RWPE1 (cell line): ENCODE measurements around the gene HOXC9.

Experiments
- CTCF ChIA-PET: fragments of 350-600 bp; sonication (Branson Sonifier 250); formaldehyde crosslinking; extraction: SDS; loops from one replicate; lab custom pipeline; 2021; lab: Yijun Ruan, JAX
- POLR2A ChIA-PET: fragments of 400-600 bp; formaldehyde crosslinking; extraction: SDS; loops from one replicate; lab custom pipeline; 2020; ENCODE audit warnings: antibody characterized with exemption; ENCODE audit not compliant: low non-redundant PET; lab: Yijun Ruan, JAX
- DNase-seq: peaks from one replicate; pipeline ENCODE4 v3.0.0; 2012; ENCODE audit warnings: low spot score
- H3K27ac ChIP-seq: fragments of 450-650 bp; 2 replicates; pipeline ENCODE4 v1.5.1; 2017
- TF ChIP-seq, protein P1 (sequence below): fragments of 450-650 bp; conservative IDR thresholded peaks from 2 replicates; pipeline ENCODE4 v1.5.1; 2017; ENCODE audit warnings: low read depth, mild to moderate bottlenecking

HOXC9 gene

DNA sequence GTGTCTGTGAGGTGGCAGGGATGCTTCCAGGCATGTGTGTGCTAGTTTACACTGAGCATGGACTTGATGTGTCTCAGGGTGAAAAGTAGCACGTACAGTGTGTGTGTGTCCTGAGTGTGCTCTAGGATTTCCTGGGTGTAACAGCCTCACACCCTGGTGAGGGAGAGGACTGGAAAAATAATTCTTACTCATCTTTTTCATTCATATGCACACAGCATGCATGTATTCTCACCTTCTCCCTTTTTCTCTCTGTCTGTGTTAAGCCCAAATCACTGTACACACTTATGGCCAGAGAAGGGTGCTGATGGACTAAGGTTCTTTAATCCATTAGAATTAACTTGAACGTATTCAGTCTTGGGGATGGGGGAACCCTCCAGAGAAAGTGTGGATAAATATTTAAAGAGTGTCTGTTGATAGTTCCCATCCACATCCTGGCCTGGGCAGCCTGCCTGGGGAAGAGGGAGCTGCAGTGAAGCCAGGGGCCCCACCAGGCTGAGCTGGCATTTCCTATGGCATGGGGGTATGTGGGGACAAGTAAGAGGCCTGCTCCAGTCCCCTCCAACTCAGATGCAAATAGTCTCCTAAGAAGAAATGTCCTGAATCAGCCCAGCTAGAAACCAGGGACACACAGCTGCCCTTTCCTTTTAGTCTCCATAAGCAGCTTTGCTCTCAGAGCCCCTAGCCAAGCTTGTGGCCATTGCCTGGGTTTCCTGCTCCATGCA lies 7.7 kb downstream of the HOXC9 start:
- H3K27ac ChIP-seq, result no peak overlapping the region
- TF ChIP-seq, protein P1, sequence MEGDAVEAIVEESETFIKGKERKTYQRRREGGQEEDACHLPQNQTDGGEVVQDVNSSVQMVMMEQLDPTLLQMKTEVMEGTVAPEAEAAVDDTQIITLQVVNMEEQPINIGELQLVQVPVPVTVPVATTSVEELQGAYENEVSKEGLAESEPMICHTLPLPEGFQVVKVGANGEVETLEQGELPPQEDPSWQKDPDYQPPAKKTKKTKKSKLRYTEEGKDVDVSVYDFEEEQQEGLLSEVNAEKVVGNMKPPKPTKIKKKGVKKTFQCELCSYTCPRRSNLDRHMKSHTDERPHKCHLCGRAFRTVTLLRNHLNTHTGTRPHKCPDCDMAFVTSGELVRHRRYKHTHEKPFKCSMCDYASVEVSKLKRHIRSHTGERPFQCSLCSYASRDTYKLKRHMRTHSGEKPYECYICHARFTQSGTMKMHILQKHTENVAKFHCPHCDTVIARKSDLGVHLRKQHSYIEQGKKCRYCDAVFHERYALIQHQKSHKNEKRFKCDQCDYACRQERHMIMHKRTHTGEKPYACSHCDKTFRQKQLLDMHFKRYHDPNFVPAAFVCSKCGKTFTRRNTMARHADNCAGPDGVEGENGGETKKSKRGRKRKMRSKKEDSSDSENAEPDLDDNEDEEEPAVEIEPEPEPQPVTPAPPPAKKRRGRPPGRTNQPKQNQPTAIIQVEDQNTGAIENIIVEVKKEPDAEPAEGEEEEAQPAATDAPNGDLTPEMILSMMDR, result no peak
- ChIA-PET POLR2A (no interaction called here), CTCF (interaction anchor here (0.5 to 4.4 kb wide), 7 partner anchors 25 to 330 kb away, joined by 3 to 47 read pairs (median 6); partner anchors contain the start of gene HOXC5)
- DNase-seq, result no peak

GRCh38 chr12:54008260-54008552 lies 8.2 kb downstream of the HOXC9 start:
- TF ChIP-seq, protein P1, result no peak
- ChIA-PET POLR2A (no interaction called here), CTCF (interaction anchor here (0.5 to 4.4 kb wide), 6 partner anchors 8 to 194 kb away, joined by 3 to 47 read pairs (median 4); partner anchors contain the start of gene HOXC5)
- H3K27ac ChIP-seq, result no peak overlapping the region
- no peak for DNase-seq

DNA sequence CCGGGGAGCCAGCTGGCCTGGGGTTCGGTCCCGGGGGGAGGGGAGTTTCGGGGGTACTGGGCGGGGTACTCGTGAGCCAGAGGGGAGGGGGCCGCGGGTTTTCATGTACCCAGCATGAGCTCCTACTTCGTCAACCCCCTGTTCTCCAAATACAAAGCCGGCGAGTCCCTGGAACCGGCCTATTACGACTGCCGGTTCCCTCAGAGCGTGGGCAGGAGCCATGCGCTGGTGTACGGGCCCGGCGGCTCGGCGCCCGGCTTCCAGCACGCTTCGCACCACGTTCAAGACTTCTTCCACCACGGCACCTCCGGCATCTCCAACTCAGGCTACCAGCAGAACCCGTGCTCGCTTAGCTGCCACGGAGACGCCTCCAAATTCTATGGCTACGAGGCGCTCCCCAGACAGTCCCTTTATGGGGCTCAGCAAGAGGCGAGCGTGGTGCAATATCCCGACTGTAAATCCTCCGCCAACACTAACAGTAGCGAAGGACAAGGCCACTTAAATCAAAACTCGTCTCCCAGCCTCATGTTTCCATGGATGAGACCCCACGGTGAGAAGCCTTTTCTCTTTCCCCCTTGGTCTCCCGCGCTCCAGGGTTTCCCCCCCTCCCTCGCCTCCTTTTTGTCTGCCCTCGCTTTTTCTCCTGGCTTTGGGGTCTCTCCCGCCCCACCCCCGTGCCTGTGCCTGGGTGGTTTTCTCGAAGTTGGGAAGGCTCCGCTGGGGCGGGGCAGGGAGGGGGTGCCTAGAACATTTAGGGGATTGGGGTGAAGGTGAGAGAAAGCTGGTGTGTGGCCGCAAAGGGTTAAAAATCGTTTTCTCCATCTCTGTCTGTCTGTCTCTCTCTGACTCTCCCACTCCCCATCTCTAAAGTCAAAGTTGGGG lies 9.5 kb downstream of the HOXC9 start:
- H3K27ac ChIP-seq, result no peak overlapping the region
- CTCF ChIA-PET, result interaction anchor here (0.5 to 4.4 kb wide), 9 partner anchors 8 to 354 kb away, joined by 3 to 47 read pairs (median 5); no protein-coding TSS in a partner anchor
- DNase-seq, result peak; percentile 32
- TF ChIP-seq, protein P1, result no peak
- POLR2A ChIA-PET, result interaction anchor here (0.5 to 0.7 kb wide), 4 partner anchors 66 to 327 kb away, joined by 3 to 5 read pairs (median 4); no protein-coding TSS in a partner anchor

DNA sequence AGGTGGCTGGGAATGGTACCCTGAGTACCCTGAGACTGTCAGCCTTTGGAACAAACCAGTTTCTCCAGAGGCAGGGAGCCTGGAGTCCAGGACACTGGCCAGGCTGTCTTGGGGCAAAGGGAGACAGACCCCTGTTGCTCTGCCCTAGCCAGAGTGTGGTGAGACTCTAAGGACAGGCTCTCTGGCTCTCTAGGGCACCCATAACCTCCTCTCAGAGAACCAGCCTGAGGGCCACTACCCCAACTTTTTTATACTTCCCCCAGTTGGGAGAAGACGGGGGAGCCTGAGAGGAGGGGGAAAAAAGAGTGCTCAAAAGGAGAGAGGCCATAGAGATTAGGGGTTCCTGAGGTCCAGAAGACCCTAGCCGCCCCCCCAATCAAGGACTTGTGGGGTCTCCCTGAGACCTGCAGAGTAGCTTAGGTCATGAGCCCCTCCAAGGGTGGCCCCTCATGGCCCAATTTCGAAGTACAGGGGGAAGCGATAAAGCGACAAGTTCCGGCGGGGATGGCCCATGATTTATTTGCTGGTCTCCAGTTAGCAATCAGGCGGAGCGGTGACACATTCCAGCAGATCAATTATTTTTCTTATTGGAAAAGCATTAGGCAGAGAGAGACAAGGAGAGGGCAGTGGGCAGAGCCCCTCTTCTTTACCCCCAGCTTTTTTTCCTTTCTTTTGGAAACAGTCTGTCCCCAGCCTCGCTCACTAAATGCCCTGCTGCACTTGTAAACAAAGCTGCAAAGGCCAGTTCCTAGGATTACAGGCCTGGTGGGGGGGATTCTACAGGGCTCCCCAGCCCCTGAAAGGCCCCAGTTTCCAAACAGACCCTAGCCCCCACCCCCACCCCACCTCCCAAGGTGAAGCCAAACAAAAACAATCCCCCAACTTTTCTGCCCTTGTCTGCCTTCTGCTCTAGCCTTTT lies 10.4 kb downstream of the HOXC9 start:
- no peak overlapping the region for H3K27ac ChIP-seq
- no peak for DNase-seq
- ChIA-PET CTCF (interaction anchor here (0.6 to 0.9 kb wide), 2 partner anchors 15 to 41 kb away, joined by 3 to 6 read pairs; no protein-coding TSS in a partner anchor), POLR2A (no interaction called here)
- TF ChIP-seq, protein P1, result no peak

DNA sequence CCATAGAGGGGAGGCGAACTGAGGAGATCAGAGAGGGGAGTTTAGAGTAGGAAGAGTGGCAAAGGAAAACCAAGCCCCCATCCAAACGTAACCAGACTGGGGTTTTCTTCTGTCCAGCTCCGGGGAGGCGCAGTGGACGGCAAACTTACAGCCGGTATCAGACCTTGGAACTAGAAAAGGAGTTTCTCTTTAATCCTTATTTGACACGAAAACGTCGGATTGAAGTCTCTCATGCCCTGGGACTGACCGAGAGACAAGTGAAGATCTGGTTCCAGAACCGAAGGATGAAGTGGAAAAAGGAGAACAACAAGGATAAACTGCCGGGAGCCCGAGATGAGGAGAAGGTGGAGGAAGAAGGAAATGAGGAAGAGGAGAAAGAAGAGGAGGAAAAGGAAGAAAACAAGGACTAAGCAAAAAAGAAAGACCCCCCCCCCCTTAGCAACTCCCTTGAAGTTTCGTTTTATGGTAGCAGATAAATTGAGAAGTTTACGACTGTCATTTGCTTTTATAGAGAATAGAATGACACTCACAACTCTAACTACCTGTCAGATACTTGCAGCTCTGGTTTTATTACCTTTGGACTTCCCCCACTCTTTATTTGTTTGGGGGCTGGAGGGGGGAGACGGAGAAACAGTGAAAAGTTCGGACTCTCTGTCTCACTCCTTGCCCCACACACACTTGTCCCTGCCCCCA lies 11.2 kb downstream of the HOXC9 start:
- CTCF ChIA-PET, result interaction anchor here (0.9 kb wide), 1 partner anchor 14 kb away, joined by 6 read pairs; no protein-coding TSS in a partner anchor

More for the DNA sequence above, 11.2 kb downstream of the HOXC9 start:
- TF ChIP-seq, protein P1, result no peak
- H3K27ac ChIP-seq, result no peak overlapping the region
- DNase-seq, result no peak
- POLR2A ChIA-PET, result no interaction called here
